SK-N-SH (cell line): Measurements from ENCODE around the gene ROPN1B.
"Not testable (repeated sequence)": the region's sequence is repeated elsewhere in the genome, so short reads cannot be mapped to it uniquely, and the experiment has no call there.

ENCODE experiments used
- CTCF ChIP-seq: fragments of 200-600 bp; sonication (generic); IDR thresholded peaks from 2 replicates; pipeline ENCODE4 v1.6.1; 2017; ENCODE audit warnings: antibody characterized with exemption, mild to moderate bottlenecking, moderate library complexity
- MAX ChIP-seq: IDR thresholded peaks from 2 replicates; pipeline ENCODE4 v1.4.0; 2012; ENCODE audit warnings: low read depth
- RAD21 ChIP-seq: IDR thresholded peaks from 2 replicates; pipeline ENCODE4 v1.6.1; 2012; ENCODE audit warnings: mild to moderate bottlenecking, low read length
- TCF12 ChIP-seq: IDR thresholded peaks from 2 replicates; pipeline ENCODE4 v1.4.0; 2012

DNA sequence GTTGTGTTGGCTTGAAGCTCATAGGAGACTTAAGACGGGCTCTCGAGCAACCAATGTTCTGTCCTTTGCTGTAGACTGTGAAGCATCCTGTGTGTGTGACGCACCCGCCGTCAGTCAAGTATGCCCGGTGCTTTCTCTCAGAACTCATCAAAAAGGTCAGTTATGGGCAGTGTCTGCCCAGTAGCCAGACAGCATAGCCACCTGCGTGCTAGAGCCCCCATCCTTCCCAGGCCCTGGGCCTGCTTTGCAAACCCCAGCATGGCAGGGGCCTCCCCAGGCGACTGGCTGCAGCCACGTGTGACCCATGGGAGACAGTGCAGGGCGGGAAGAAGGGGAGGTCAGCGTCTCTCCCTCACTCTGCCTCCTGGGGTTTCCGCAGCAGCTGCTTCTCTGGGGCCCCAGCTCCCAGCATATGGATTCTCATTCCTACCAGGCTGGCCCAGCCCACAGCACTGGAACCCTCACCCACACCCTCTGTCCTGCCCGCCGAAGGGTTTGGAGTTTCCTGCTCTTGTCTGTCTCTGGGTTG, 48.2 kb upstream of the ROPN1B start:
- not testable (repeated sequence) for TF ChIP-seq CTCF, TCF12, MAX, RAD21
